CD4-positive, alpha-beta T cell treated with Interleukin-17A for 1 hour (primary cell): ENCODE data around the gene GGT1.
"Not testable (repeated sequence)": the region's sequence is repeated elsewhere in the genome, so short reads cannot be mapped to it uniquely, and the experiment has no call there.

Experiments used
- DNase-seq: peaks from one replicate; pipeline ENCODE4 v3.0.0-alpha.2; 2020

The GGT1 gene

GRCh38 chr22:24599958-24600715 is 2.9 kb upstream of the GGT1 start:
- not testable (repeated sequence) for DNase-seq

GRCh38 chr22:24601217-24602104 is 1.5 kb upstream of the GGT1 start:
- DNase-seq: peak; percentile 13

DNA sequence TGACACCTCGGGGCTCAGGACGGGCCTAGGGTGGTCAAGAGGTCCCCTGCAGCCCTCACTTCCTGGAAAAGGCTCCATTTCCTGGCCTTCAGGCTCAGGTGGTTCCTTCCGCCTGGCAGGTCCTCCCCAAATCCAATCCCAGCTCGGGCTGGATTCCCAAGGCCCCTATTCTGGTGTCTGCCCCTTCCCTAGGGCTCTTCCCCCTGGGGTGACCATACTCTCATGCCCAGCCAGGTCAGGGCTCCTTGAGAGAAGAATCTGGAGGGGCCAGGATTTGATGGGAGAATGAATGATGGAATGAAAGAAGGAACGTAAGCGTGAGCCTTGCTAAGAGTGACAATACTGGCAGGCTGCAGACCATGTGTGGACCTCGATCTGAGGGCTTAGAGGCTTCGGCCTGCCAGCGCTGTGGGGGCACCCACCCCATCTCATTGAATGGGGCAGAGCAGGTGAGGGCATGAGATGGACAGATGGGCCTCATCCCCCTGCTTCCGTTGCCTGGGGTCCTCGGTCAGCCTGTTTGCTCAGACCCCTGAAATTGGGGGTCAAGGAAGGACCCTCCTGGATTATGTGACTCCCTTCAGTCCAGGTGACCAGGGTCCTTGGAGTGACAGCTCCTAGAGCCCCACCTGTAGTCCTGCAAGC is 766 bp upstream of the GGT1 start:
- not testable (repeated sequence) for DNase-seq

- peak; percentile 16 for DNase-seq
Observed at GRCh38 chr22:24603770-24604629, 1.0 kb downstream of the GGT1 start.

- not testable (repeated sequence) for DNase-seq
Observed at GRCh38 chr22:24606340-24606739, 3.3 kb downstream of the GGT1 start.

DNA sequence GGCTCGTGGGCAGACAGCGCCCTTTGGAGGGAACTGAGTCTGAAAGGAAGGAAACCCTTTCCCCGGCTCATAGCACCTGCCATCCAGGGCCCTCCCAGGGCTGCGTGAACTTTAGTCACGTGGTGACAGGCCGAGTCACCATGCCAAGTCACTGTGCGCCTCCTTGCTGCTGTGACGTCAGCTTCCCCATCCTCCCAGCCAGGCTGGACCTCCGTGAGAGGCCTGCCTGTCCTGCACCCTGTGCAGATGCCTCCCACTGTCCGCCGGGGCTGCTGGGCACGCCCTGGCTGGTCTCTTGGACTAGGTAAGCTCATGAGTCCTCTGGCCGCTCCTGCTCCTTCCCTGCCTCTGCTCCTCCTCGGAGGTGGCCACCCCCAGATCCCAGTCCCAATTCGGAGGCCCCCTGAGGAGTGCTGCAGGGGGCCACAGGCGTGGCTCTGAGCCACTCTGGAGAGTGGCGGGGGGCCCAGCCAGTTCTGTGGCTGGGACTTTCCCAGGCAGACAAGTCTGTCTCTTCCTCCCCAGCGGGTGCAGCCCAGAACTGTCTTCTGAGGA is 4.5 kb downstream of the GGT1 start:
- peak; percentile 68 for DNase-seq

GRCh38 chr22:24608327-24608726 is 5.3 kb downstream of the GGT1 start:
- DNase-seq: not testable (repeated sequence)

- DNase-seq: not testable (repeated sequence)
Observed at GRCh38 chr22:24609888-24610287, 6.9 kb downstream of the GGT1 start.

DNA sequence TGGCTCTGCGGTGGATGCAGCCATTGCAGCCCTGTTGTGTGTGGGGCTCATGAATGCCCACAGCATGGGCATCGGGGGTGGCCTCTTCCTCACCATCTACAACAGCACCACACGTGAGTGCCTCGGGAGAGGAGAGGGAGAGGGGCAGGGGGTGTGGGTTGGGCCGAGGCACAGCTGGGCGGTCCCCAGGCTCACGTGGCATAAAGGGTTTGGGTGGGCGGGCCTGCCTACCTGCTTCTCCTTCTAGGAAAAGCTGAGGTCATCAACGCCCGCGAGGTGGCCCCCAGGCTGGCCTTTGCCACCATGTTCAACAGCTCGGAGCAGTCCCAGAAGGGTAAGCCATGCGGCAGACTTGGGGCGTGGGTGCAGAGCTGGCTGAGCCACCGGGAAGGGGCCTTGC is 11.8 kb downstream of the GGT1 start:
- DNase-seq: not testable (repeated sequence)

- DNase-seq: not testable (repeated sequence)
Observed at GRCh38 chr22:24621244-24621643, 18.3 kb downstream of the GGT1 start.

DNA sequence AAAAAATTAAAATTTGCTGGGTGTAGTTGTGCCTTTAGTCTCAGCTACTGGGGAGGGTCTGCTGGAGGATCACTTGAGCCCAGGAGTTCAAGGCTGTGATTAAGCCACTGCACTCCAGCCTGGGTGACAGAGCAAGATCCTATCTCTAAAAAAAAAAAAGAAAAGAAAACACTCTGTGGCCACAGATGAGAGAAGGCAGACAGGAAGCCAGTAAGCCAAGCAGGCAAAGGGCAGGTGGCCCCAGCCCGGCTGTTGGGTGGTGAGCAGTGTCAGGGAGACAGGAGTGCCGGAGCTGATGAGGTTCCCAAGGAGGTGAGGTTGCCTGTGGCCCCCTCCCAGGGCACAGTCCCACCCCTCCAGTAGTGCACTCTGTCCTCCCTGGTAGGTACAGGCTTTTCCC is 19.6 kb downstream of the GGT1 start:
- not testable (repeated sequence) for DNase-seq

- DNase-seq: not testable (repeated sequence)
Observed at GRCh38 chr22:24627911-24628310, 24.9 kb downstream of the GGT1 start.

DNA sequence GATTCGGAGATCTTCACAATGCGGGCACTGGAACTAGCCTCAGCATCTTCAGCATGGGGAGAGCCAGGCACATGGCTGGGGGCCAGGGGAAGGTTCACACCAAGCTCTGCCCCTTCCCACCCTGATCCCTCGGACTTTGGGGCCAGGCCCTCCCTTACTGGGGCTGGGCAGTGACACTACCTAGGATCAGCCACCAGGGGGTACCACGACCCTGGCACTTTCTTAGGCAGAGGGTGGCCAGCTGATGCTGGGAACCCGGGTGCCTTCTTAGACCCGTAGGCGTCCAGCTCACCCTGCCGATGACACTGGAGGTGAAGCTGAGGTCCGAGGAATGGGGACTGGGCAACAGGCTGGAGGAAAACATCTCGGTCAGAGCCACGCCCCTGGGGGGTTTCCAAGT is 26.1 kb downstream of the GGT1 start:
- DNase-seq: not testable (repeated sequence)

DNA sequence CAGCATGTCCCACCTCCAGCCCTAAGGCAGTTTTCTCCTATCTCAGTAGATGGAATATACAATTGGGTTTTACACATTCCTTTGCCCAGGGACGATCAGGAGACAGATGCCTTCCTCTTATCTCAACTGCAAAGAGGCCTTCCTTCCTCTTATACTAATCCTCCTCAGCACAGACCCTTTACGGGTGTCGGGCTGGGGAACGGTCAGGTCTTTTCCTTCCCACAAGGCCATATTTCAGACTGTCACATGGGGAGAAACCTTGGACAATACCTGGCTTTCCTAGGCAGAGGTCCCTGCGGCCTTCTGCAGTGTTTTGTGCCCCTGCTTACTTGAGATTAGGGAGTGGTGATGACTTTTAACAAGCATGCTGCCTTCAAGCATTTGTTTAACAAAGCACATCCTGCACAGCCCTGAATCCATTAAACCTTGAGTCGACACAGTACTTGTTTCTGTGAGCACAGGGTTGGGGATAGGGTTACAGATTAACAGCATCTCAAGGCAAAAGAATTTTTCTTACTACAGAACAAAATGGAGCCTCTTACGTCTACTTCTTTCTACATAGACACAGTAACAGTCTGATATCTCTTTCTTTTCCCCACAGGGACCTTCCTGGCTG is 27.9 kb downstream of the GGT1 start:
- DNase-seq: not testable (repeated sequence)

DNA sequence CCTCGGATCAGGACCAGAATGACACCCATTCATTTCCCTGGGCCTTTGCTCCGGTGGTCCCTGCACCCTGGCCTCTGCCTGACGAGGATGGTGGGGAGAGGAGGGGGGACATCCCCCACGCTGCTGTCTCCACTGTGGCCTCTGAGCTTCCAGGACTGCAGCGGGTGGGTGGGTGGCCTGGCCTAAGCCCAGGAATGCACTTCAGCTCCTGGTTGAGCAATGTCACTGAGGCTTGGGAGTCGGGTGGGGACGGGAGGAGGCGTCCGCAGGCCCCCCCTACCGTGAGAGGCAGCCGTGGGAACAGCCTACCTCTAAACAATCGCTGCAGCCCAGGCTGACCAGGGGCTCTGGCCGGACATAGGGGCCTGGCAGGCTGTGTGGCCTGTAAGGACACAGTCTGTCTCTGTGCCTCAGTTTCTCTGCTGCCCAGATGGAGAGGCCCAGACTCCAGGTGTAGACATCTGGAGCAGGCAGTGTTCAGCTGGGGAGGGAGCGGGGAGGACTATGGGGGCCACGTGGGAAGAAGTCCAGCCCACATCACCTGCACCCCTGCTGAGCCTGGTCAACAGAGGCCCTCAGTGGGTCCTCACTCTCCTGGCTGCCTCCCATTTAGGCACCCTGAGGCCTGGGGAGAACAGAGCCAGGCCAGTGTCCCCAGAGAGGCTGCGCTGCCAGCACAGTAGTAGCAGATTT is 28.6 kb downstream of the GGT1 start:
- not testable (repeated sequence) for DNase-seq

GRCh38 chr22:24632642-24633041 is 29.6 kb downstream of the GGT1 start:
- not testable (repeated sequence) for DNase-seq

- DNase-seq: not testable (repeated sequence)
Observed at GRCh38 chr22:24633231-24634023, 30.4 kb downstream of the GGT1 start.

GRCh38 chr22:24634776-24635389 is 31.9 kb downstream of the GGT1 start:
- DNase-seq: peak; percentile 16

- not testable (repeated sequence) for DNase-seq
Observed at GRCh38 chr22:24636513-24636912, 33.5 kb downstream of the GGT1 start.
